Smooth muscle cell (in vitro differentiated cells): ENCODE data around the gene TMEM108. TPM values are rescaled to one million over a fixed set of nuclear protein-coding genes. Genes with fewer than 3 reads are reported as not detected.

ENCODE experiments used
- DNase-seq: peaks from one replicate; lab custom pipeline; 2025; ENCODE audit not compliant: unreplicated experiment; lab: John Stamatoyannopoulos, UW
- H2AFZ ChIP-seq: fragments of 200-600 bp; sonication (generic); 2 replicates; pipeline ENCODE4 v1.6.0; 2016; ENCODE audit warnings: antibody characterized with exemption, low read depth, mild to moderate bottlenecking
- H3F3A ChIP-seq: fragments of 200-600 bp; sonication (generic); 2 replicates; pipeline ENCODE4 v1.6.0; 2017; ENCODE audit warnings: antibody characterized with exemption, low read depth
- H3K27ac ChIP-seq: fragments of 200-600 bp; sonication (generic); 2 replicates; pipeline ENCODE4 v1.5.1; 2016; ENCODE audit warnings: low read depth, mild to moderate bottlenecking
- H3K27me3 ChIP-seq: fragments of 200-600 bp; sonication (generic); 2 replicates; pipeline ENCODE4 v1.6.1; 2016; ENCODE audit warnings: low read depth, mild to moderate bottlenecking
- H3K36me3 ChIP-seq: fragments of 200-600 bp; sonication (generic); 2 replicates; pipeline ENCODE4 v1.5.1; 2016; ENCODE audit warnings: low read depth
- H3K4me1 ChIP-seq: fragments of 200-600 bp; sonication (generic); 2 replicates; pipeline ENCODE4 v1.5.1; 2016; ENCODE audit warnings: low read depth
- H3K4me2 ChIP-seq: fragments of 200-600 bp; sonication (generic); 2 replicates; pipeline ENCODE4 v1.6.0; 2016; ENCODE audit warnings: mild to moderate bottlenecking
- H3K4me3 ChIP-seq: fragments of 200-600 bp; sonication (generic); 2 replicates; pipeline ENCODE4 v1.5.1; 2016; ENCODE audit warnings: mild to moderate bottlenecking
- H3K79me2 ChIP-seq: fragments of 200-600 bp; sonication (generic); 2 replicates; pipeline ENCODE4 v1.6.0; 2016; ENCODE audit warnings: low read depth, mild to moderate bottlenecking
- H3K9ac ChIP-seq: fragments of 200-600 bp; sonication (generic); 2 replicates; pipeline ENCODE4 v1.6.0; 2016; ENCODE audit warnings: low read depth
- H3K9me3 ChIP-seq: fragments of 200-600 bp; sonication (generic); replicated peaks from 2 replicates; pipeline ENCODE4 v1.5.1; 2016; ENCODE audit warnings: low read depth
- H4K20me1 ChIP-seq: fragments of 200-600 bp; sonication (generic); 2 replicates; pipeline ENCODE4 v1.6.0; 2016; ENCODE audit warnings: low read depth
- CTCF ChIP-seq: fragments of 200-600 bp; sonication (generic); IDR thresholded peaks from 2 replicates; pipeline ENCODE4 v1.5.1; 2017; ENCODE audit warnings: borderline replicate concordance, mild to moderate bottlenecking, antibody characterized with exemption; ENCODE audit not compliant: insufficient read depth, poor library complexity, severe bottlenecking
- WGBS: methylation state at CpG from one replicate; pipeline ENCODE4 v1.1.7; 2016; ENCODE audit warnings: low lambda C conversion rate; 5-methylcytosine and 5-hydroxymethylcytosine counted together
- polyA plus RNA-seq: library from polyadenylated mRNA; unstranded; fragments of >200 nt; fragmentation: Nextera tagmentation; extraction: Ambion mirVana; gene quantifications from 2 replicates; pipeline ENCODE4 v1.2.1, GENCODE V29; 2016
- total RNA-seq: library from RNA; depleted of rRNA; stranded (reverse); fragments of >200 nt; gene quantifications from 2 replicates; pipeline ENCODE4 v1.2.3, GENCODE V29; 2014

The TMEM108 gene
- total and polyA plus RNA-seq, 2 experiments from 2014 or later, result 2.4 to 10.8 TPM

DNA sequence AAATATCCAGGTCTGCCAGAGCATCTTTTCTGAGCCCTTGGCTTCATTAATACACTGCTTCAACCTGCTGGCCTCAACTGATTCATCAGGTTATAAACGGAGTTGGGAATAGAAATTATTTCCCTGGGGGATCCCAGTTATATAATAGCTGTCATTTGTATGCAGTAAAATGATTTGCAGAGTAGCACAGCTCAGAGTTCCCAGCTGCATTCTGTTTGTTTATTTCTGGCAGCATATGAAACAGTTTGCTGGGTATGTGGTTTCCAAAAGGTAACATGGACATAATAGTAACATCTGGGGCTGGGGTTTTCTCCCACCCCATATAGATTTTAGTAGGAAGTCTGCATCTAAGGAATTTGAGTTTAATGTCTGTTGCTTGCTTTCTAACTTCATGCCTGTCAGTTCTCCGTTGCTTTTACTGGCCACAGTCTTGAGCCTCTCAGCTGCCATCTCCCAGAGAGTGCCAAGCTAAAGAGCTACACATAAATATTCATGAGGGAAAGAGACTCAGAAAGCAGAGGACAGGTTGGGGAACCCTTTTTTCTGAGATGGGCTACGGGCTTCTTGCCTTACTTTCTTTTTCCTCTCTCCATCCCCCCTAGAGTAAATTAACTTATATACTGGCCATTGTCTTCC lies 124.6 kb downstream of the TMEM108 start:
- no peak for DNase-seq
- 92% methylated on average over 3 of the region's 3 CpGs for whole genome bisulfite sequencing
- Histone ChIP-seq H3K9ac (no peak overlapping the region), H3K36me3 (no peaks in the 10 kb centered on the region), H3K79me2 (no peaks in the 10 kb centered on the region), H3F3A (no peaks in the 10 kb centered on the region), H3K9me3 (no peaks in the 10 kb centered on the region), H4K20me1 (no peaks in the 10 kb centered on the region), H3K4me3 (no peak overlapping the region), H3K4me1 (no peaks in the 10 kb centered on the region), H3K27me3 (no peaks in the 10 kb centered on the region), H3K4me2 (no peak overlapping the region), H2AFZ (no peak overlapping the region), H3K27ac (no peak overlapping the region)
- TF ChIP-seq CTCF, result no peak

DNA sequence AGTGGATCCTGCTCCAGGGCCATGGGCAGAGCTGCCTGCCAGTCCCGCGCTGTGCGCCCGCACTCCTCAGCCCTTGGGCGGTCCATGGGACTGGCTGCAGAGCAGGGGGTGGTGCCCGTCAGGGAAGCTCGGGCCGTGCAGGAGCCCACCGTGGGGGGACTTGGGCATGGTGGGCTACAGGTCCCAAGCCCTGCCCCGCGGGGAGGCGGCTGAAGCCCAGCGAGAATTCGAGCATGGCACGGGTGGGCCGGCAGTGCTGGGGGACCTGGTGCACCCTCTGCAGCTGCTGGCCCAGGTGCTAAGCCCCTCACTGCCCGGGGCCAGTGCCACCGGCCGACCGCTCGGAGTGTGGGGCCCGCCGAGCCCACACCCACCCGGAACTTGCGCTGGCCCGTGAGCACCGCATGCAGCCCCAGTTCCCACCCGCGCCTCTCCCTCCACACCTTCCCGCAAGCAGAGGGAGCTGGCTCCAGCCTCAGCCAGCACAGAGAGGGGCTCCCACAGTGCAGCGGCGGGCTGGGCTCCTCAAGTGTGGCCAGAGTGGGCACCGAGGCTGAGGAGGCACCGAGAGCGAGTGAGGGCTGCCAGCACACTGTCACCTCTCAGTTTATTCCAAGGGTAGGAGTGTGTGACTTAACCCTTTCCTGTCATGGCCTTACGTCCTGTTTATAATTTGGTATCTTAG lies 129.3 kb downstream of the TMEM108 start:
- no peaks in the 10 kb centered on the region for H4K20me1 ChIP-seq
- DNase-seq, result no peak
- H3K27me3 ChIP-seq, result no peaks in the 10 kb centered on the region
- no peak overlapping the region for H3K27ac ChIP-seq
- H3K36me3 ChIP-seq, result no peaks in the 10 kb centered on the region
- no peaks in the 10 kb centered on the region for H3K9me3 ChIP-seq
- no peaks in the 10 kb centered on the region for H3K4me1 ChIP-seq
- 99% methylated on average over 25 of the region's 36 CpGs for WGBS
- no peak overlapping the region for H3K9ac ChIP-seq
- no peak overlapping the region for H3K4me2 ChIP-seq
- no peak for TF ChIP-seq CTCF
- H3F3A ChIP-seq, result no peaks in the 10 kb centered on the region
- no peak overlapping the region for H2AFZ ChIP-seq
- H3K4me3 ChIP-seq, result no peak overlapping the region
- no peaks in the 10 kb centered on the region for H3K79me2 ChIP-seq

DNA sequence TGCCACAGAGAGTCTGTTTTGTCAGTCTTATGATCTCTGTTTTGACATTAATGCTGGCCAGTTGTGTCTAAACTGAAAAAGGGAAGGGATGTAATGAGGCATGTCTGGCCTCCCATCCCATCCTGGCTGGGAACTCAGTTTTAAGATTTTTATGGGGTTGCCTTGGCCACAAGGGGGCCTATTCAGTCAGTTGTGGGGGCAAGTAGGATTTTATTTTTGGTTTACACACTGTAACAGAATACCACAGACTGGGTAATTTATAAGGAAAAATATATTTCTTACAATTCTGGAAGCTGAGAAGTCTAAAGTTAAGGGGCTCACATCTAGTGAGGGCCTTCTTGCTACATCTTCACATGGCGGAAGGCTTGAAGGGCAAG lies 129.8 kb downstream of the TMEM108 start:
- no peaks in the 10 kb centered on the region for H3K36me3 ChIP-seq
- H4K20me1 ChIP-seq, result no peaks in the 10 kb centered on the region
- H3F3A ChIP-seq, result no peaks in the 10 kb centered on the region
- WGBS, result 100% methylated on average over 1 of the region's 1 CpG
- H3K4me1 ChIP-seq, result no peaks in the 10 kb centered on the region
- no peak overlapping the region for H3K4me3 ChIP-seq
- no peaks in the 10 kb centered on the region for H3K27me3 ChIP-seq
- H2AFZ ChIP-seq, result no peak overlapping the region
- no peak overlapping the region for H3K27ac ChIP-seq
- no peak overlapping the region for H3K4me2 ChIP-seq
- H3K9me3 ChIP-seq, result no peaks in the 10 kb centered on the region
- H3K9ac ChIP-seq, result no peak overlapping the region
- H3K79me2 ChIP-seq, result no peaks in the 10 kb centered on the region
- TF ChIP-seq CTCF, result peak; percentile 13
- no peak for DNase-seq
